A172 (cell line): ENCODE results near the gene TRIM61. TPM values are rescaled to one million over a fixed set of nuclear protein-coding genes. Genes with fewer than 3 reads are reported as not detected.
A peak's percentile ranks its signal among the peaks of the same experiment; 100 is the strongest.
"Not testable (repeated sequence)": the region's sequence is repeated elsewhere in the genome, so short reads cannot be mapped to it uniquely, and the experiment has no call there.

ENCODE experiments used
- DNase-seq: peaks from one replicate; pipeline ENCODE4 v3.0.0-alpha.2; 2015; ENCODE audit warnings: low spot score
- total RNA-seq: library from RNA; depleted of rRNA; stranded (reverse); fragments of >200 nt; shearing (Covaris generic); gene quantifications from 2 replicates; pipeline ENCODE4 v1.2.3, GENCODE V29; 2014

The TRIM61 gene
- total RNA-seq, 1 experiment from 2014 or later: not detected

DNA sequence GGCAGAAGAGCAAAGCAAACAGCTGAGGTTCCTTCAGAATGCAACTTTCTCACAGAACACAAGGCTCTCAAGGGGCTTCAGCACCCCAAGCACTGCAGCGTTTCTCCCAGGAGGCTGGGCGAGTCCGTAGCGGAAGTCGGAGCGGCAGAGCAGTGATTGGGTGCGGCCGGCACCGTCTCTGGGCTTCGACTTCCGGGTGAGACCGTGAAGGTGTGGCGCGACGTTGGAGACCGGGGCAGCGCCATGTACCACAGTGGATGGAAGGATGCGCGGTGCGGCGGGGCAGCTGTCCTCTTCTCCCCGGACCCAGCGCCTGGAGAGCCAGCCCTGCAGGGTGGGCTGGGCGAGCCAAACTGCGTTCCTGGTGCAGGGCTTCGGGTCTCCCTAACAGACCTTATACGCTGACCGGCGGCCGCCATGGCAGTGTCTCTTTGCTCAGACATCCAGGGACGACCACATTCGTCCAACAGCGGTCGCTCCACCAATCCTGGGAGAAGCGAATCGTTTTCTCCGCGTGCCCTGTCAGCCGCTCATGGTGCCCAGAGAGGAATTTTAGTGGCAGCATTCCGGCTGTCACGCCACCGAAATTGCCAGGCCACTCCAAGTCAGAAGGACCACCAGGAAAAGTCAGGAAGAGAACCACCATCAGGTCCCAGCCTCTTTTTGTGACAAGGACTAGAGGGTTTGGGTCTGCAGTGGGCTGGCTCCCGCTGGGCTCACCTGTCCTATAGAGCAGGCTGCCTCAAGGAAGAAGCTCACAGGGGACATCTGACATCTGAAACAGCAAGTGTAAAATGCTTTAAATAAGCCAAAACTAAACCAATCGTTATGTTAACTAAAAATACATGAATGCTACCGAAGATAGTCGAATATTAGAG lies 20.5 kb downstream of the TRIM61 start:
- DNase-seq: peak; percentile 41

DNA sequence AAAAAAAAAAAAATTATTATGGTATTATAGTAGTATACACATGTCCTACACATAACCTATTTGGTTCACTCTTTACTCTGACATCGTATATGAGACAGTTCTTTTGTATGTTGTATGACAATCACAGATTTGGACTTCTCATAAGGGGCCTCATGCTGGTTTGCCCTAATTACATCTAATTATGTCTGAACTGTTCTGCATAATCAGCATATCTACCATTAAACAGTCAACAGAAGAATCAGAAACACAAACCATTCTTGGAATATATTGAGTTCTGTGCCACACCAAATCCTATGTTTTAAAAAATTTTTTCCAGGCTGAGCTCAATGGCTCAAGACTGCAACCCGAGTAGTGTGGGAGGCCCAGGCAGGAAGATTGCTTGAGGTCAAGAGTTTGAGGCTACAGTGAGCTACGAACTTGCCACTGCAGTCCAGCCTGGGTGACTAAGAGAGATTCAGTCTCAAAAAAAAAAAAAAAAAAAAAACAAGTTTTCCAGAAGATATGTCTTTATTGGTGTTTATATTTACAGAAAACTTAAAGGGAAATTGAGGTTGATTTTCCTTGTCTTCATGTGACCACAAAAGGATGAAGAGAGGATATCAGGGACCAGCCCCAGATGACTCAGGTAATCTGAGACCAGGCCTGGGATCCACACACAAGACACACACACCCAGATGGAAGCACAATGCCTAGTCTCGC lies 22.2 kb downstream of the TRIM61 start:
- no peak for DNase-seq

DNA sequence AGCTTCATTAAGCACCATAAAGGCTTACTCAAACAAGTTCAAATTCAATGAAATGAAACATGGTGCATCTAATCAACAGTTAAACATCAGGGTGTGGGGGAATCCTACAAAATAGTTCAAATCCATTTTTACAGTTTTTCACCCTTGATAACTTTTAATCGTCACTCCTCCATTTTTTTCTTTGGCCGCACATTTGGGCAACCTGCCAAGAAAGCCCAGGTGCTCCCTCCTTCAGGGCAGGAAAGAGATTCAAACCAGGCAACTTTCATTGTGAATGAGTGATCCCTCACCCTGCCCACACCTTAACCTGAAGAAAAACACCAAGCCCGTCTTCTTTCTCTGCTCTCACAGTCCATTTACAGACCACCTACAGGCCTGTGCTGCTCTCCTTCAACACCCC lies 24.9 kb downstream of the TRIM61 start:
- no peak for DNase-seq

DNA sequence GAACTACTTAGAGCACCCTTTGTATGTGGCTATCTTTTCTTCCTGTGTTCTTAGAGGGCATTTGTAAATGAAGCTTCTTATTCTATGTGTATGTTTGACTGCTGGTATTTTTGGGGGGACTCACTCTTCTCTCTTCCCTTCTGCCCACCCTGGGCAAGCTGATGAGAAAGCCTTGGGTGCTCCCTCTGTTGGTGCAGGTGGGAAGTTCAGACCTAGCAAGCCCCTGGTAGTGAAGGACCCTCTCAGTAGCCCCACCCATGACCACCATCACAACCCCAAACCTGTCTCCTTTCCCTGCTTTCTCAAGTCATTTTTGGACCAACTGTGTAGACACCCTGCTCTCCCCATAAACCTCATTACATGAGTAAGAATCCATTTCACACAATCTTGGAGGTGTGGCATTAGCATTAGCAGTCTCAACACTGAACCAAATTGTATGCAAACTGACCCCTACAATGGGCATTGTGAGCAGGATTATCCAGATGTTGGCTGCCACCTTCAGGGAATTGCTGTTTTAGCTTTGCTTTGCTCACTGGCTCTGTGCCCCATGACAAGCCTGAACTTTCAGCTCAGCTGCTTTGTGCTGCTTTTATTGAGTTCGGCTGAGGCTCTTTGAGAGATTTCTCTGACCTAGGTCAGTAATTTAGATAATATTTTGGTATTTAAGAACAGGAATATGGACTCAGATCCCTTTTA lies 27.9 kb downstream of the TRIM61 start:
- no peak for DNase-seq

DNA sequence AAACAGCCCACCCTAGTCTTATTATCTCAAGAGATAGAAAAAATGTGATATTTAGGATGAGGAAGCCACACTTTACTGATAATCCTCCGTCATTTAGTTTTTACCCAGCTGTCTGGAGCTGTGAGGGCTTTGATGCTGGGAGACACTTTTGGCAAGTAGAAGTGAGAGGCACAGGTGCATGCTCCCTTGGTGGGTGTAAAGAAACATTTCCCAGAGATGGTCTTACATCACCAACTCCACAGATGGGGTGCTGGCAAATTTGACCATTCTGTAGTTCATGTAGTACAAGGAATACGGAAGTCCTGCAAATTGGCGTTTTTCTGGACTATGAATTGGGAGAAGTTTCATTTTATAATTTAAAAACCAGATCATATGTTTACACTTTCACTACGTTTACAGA lies 28.5 kb downstream of the TRIM61 start:
- no peak for DNase-seq

DNA sequence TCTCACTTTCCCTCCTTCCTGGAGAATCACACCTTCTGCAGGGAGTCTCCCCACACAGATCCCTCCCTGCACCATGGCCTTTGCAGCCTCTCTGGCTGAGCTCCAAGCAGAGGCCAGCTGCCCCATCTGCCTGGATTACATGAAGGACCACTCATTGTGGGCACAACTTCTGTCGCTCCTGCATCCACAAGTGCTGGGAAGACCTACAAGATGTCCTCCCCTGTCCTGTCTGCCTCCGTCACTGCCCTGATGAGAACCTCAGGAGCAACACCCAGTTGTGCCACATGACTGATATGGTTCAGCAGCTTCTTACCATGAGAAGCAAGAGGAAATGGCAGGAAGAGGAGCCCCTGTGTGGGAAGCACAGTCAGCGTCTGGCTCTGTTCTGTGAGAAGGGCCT lies 29.5 kb downstream of the TRIM61 start:
- not testable (repeated sequence) for DNase-seq

DNA sequence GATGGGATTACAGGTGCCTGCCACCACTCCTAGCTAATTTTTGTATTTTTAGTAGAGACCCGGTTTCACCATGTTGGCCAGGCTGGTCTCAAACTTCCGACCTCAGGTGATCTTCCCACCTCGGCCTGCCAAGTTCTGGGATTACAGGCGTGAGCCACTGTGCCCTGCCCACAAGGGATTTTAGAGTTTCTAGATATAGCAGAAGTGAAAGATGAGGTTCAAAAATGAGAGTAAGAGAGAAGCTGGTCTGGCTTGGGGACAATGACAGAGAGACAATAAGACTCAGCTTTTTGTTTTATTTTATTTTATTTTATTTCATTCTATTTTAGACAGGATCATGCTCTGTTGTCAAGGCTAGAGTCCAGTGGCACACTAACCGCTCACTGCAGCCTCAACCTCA lies 30.6 kb downstream of the TRIM61 start:
- no peak for DNase-seq

DNA sequence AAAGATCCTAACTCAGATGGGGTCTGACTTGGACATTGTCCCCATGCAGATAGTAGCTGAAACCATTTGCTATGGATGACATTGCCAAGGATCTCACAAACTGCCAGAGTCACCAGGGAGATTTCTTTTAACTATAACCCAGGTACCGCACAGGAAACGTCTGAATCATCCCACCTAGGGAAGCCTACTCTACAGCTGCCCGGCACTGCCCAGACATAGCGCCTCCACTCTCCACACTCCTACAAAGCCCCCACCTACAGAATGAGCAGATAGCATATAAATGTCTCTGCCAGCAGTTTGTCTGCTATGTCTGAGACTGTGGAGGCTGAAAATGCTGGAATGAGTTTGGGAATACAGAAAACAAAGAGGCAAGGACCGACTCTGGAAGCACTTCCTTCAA lies 32.3 kb downstream of the TRIM61 start:
- DNase-seq: no peak

DNA sequence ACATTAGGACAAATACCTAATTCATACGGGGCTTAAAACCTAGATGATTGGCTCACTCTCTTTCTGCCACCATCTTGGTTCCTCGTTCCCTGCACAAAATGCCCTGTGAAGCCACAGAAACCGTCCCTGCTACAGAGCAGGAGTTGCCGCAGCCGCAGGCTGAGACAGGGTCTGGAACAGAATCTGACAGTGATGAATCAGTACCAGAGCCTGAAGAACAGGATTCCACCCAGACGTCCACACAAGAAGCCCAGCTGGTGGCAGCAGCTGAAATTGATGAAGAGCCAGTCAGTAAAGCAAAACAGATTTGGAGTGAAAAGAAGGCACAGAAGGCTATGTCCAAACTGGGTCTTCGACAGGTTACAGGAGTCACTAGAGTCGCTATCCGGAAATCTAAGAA lies 34.3 kb downstream of the TRIM61 start:
- no peak for DNase-seq

DNA sequence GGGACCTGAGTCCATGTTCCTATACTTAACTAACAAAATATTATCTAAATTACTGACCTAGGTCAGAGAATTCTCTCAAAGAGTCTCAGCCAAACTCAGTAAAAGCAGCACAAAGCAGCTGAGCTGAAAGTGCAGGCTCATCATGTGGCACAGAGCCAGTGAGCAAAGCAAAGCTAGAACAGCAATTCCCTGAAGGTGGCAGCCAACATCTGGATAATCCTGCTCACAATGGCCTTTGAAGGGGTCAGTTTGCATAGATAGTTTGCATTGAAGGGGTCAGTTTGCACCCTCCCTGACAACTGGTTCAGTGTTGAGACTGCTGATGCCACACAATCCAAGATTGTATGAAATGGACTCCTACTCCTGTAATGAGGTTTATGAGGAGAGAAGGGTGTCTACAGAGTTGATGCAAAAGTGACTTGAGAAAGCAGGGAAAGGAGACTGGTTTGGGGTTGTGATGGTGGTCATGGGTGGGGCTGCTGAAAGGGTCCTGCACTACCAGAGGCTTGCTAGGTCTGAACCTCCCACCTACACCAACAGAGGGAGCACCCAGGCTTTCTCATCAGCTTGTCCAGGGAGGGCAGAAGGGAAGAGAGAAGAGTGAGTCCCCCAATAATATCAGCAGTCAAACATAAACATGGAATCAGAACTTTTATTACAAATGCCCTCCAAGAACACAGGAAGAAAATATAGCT lies 39.7 kb downstream of the TRIM61 start:
- no peak for DNase-seq

DNA sequence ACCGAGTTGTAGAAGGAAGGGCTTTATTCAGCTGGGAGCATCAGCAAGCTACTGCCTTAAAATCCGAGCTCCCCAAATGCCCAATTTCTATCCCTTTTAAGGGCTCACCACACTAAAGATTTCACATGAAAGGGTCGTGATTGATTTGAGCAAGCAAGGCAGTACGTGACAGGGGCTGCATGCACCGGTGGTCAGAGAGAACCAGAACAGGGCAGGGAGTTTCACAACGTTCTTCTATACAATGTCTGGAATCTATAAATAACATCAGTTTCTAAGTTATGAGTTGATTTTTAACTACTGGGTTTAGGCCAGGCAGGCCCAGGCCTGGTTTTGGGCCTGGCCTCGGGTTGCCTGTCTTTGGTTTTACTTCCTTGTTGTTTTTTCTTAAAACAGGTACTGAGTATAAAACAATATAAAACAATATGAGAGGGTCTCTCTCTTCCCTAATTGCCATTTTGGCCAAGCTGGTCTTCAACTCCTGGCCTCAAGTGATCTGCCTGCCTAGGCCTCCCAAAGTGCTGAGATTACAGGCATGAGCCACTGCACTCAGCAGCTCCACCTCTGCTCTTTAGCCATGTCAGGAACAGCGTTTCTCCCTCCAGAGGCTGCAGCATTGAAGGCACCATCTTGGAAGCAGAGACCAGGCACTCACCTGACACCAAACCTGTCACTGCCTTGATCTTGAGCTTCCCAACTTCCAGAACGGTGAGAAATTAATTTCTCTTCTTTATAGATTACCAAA lies 41.4 kb downstream of the TRIM61 start:
- DNase-seq: not testable (repeated sequence)

DNA sequence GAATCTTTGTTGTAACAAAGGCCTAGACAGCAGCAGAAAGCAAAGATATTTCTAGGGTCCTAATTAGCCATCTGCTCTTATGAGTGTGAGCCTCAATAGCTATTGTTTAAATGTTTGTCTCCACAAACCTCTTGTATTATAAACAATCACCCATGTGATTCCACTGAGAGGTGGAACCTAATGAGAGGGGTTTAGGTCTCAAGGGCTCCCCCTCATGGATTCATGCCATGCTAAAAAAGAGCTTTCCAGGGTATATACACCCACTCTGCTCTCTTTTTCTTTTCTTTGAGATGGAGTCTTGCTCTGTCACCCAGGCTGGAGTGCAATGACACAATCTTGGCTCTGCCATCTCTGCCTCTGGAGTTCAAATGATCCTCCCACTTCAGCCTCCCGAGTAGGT lies 42.1 kb downstream of the TRIM61 start:
- no peak for DNase-seq

DNA sequence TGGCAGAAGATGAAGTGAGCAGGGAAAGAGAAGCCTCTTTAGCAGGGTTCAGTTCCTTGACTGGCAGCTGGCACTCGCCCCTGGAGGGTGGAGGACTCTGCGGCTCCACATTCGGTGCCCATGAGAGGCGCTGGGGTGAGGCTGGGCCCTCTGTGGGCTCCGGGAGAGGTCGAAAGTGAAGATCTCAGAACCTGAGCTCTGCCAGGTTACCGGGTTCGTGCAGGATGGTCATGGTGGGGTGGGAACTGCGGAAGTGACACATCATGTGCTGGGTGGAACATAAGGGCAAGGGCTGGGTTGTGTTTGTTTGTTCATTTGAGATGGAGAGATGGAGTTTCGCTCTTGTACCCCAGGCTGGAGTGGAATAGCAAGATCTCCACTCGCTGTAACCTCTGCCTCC lies 44.2 kb downstream of the TRIM61 start:
- no peak for DNase-seq

DNA sequence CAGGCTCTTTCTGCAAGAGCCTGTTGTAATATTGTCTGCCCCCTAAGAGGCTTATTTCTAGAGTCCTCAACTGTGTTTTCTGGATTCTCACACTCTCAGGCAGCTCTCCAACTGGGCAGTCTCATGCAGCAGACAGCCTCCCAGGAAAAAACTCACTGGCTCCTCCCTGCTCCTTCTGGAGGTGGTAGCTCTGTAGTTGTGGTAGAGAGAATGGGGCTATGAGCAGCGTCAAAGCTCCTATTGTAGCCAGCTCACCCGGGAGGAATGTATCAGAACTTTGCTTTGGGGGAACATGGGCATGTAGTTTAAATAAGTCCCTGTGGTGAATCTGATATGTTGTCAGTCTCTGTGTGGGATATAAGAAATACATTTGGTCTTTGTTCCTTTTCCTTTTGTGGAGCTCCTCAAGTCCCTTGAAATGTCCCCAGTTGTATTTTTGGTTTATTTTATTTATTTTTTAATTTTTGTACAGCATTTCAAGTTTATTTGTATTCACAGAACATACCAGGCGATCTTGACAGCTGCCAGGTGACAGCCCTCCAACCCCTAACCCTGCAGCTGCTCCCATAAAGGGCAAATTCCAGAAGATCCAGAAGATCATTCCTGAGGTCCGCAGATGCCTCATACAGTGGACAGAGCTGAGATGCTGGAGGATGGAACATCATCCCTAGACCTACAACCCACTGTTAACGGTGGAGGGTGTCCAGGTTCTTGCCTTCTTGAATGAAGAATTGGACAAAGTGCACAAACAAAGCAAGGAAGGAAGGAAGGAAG lies 45.7 kb downstream of the TRIM61 start:
- no peak for DNase-seq

DNA sequence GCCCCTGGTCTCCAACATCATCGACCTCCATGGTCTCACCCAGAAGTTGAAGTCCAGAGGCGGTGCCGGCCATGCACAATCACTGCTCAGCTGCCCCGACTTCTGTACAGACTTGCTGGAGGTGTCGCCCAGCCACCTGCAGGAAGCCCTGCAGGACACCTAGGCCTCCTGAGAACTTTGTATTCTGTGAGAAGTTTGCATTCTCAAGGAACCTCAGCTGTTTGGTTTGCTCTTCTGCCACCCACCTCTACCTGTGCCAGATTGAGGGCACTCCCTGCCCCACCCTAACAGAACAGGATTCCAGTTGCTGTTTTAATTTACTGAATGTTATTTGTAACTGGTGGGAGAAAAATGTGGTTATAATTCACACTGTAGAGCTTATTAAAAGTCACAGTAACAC lies 46.8 kb downstream of the TRIM61 start:
- DNase-seq: no peak

DNA sequence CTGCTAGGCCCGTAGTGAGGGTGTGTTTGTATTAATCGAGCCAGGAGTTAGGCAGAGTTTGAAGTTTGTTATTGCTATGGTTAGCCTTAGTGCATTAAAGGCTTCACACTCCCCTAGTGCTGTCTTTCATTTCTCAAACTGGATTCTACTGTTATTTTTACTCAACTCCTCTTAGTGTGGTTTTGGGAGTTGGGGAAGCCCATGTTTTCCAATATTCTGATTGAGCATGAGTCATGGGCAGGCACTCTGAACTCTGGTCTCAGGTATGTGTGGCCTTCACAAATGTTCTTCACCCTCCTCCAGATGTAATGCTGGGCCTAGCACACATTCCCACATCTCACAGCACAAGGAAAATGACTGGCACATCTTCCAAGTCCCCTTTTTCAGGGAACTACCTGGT lies 50.4 kb downstream of the TRIM61 start:
- not testable (repeated sequence) for DNase-seq

DNA sequence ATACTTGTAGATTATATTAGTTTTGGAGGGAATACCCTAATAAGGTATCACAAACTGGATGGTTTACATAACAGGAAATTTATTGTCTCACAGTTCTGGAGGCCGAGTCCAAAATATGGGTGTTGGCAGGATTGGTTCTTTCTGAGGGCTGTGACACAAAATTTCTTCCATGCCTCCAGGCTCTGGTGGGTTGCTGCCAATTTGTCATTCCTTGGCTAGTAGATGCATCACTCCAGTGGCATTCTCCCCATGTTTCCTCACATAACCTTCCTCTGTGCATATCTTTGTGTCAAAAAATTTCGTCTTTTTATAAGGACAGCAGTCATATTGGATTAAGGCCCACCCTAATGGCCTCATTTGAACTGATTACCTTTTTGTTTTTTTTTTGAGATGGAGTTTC lies 51.2 kb downstream of the TRIM61 start:
- DNase-seq: peak; percentile 23

DNA sequence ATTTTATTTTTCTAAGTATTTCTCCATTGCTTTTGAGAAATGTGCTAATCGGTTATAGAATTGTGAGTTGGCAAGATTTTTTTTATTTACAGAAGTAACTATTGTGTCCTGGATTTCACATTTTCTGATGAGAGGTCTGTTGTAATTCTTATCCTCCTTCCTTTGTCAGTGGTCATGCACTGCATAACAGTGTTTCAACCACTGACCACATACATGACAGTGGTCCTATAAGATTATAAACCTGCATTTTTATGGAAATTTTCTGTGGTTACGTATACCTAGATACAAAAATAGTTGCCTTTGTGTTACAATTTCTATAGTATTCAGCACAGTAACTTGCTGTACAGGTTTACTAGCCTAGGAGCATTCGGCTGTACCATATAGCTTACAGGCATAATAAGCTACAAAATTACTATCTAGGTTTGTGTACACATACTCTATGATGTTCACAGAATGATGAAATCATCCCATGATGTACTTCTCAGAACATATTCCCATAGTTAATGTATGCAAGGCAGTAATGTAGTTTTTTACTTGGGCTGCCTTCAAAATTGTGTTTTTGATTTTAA lies 52.7 kb downstream of the TRIM61 start:
- no peak for DNase-seq

DNA sequence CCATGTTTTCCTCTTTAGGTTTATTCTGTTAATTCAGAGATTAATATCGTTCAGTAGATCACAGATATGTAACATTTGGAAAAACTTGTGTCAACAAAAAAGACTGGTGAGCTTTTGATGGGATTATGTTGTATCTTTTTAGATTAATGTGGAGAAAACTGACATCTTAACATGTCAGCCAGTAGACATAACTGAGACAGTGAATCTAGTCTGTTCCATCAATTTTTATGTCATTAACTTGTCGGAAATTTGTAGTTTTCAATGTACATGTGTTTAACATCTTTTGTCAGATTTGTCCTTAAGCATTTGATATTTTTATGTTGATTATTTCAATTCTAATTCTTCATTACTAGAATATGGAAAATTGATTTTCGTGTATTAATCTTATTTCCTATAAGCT lies 58.5 kb downstream of the TRIM61 start:
- no peak for DNase-seq
